HG02852 (cell line): ENCODE data around the gene SSH2.
"Not testable (repeated sequence)": the region's sequence is repeated elsewhere in the genome, so short reads cannot be mapped to it uniquely, and the experiment has no call there.

Experiments used
- ATAC-seq: cut with Tn5 transposase; IDR thresholded peaks from one replicate; pipeline ENCODE4 v1.9.1; 2021; ENCODE audit warnings: mild to moderate bottlenecking, moderate library complexity; ENCODE audit not compliant: unreplicated experiment

The SSH2 gene

GRCh38 chr17:29929533-29930408 lies at the start of gene SSH2:
Gene SSH2, minus strand, starts transcription at chr17:29930228. Its CDS starts 228 bp downstream, at chr17:29930000.
- peak; percentile 55 for ATAC-seq

GRCh38 chr17:29977836-29978235 lies 47.8 kb upstream of the SSH2 start:
- ATAC-seq, result no peak

GRCh38 chr17:29973005-29973404 lies 43.0 kb upstream of the SSH2 start:
- ATAC-seq, result no peak

GRCh38 chr17:29972277-29972676 lies 42.2 kb upstream of the SSH2 start:
- ATAC-seq, result no peak

GRCh38 chr17:29968271-29968670 lies 38.2 kb upstream of the SSH2 start:
- ATAC-seq, result no peak

- ATAC-seq, result no peak
Measured at GRCh38 chr17:29962656-29963055, 32.6 kb upstream of the SSH2 start.

- ATAC-seq, result no peak
Measured at GRCh38 chr17:29959658-29960337, 29.8 kb upstream of the SSH2 start.

- no peak for ATAC-seq
Measured at GRCh38 chr17:29958947-29959657, 29.1 kb upstream of the SSH2 start.

- not testable (repeated sequence) for ATAC-seq
Measured at GRCh38 chr17:29957488-29957887, 27.5 kb upstream of the SSH2 start.

- no peak for ATAC-seq
Measured at GRCh38 chr17:29956225-29956624, 26.2 kb upstream of the SSH2 start.

GRCh38 chr17:29954405-29954804 lies 24.4 kb upstream of the SSH2 start:
- no peak for ATAC-seq

GRCh38 chr17:29949696-29950095 lies 19.7 kb upstream of the SSH2 start:
- ATAC-seq, result no peak

- ATAC-seq, result no peak
Measured at GRCh38 chr17:29948448-29949215, 18.6 kb upstream of the SSH2 start.

GRCh38 chr17:29945281-29945680 lies 15.3 kb upstream of the SSH2 start:
- ATAC-seq, result no peak

GRCh38 chr17:29941334-29941733 lies 11.3 kb upstream of the SSH2 start, which contains the start of gene EFCAB5:
Gene EFCAB5, plus strand, starts transcription at chr17:29941634. Its CDS starts 163 bp downstream, at chr17:29941797.
- no peak for ATAC-seq

- no peak for ATAC-seq
Measured at GRCh38 chr17:29936724-29937123, 6.7 kb upstream of the SSH2 start.

- not testable (repeated sequence) for ATAC-seq
Measured at GRCh38 chr17:29935909-29936308, 5.9 kb upstream of the SSH2 start.

GRCh38 chr17:29933379-29933778 lies 3.4 kb upstream of the SSH2 start:
- no peak for ATAC-seq

- ATAC-seq, result peak; percentile 55
Measured at GRCh38 chr17:29931231-29931932, 1.4 kb upstream of the SSH2 start.

- no peak for ATAC-seq
Measured at GRCh38 chr17:29930409-29931010, 482 bp upstream of the SSH2 start.
